Inferior parietal cortex (tissue), 1 donor: ENCODE data around the gene AFF1.

Source experiments
- DNase-seq: peaks from one replicate; pipeline ENCODE4 v3.0.0-alpha.2; 2016; ENCODE audit errors: extremely low spot score

Gene AFF1

GRCh38 chr4:86950831-86951525, 16.2 kb downstream of the AFF1 start:
- no peak for DNase-seq

DNA sequence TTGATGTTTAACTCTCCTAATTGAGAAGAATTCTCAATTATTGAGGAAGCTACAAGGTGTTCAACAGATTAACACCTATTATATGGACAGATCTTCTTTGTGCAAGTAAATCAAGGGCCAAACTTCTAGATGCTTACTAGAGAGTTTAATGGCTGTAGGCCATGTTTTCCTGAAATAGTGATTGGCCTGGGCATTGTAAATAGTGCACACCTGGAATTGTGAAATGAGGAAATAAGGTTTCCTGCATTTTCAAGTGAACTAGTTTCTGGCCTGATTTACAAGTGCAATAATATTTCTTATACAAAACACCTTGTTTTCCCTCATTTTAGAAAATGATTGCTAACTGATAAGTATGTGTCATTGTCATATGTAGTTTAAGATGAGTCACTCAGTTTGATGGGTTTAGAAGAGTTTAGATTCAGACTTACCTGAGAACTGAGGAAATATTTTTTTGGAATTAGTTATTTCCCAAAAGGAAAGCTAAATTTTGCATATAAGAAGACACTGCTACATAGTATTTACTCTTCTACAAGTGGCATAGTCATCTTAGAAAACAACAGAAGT, 21.2 kb downstream of the AFF1 start:
- no peak for DNase-seq

DNA sequence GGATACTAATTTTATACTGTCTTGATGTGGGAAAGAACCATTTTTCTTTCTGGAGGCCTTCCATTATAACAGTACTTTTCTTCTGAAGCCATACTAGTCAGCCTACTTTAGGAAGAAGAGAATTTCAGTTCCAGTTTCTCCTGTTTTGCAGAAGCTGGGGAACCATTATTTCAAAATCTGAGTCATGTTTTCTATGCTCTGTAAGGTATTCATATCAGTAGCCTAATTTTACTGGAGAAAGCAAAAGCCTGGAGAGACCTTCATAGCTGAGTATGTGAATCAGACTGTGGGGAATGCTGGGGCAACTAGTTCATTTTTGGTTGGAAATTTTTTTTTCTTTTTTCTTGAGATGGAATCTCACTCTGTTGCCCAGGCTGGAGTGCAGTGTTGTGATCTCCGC, 22.4 kb downstream of the AFF1 start:
- DNase-seq: no peak

DNA sequence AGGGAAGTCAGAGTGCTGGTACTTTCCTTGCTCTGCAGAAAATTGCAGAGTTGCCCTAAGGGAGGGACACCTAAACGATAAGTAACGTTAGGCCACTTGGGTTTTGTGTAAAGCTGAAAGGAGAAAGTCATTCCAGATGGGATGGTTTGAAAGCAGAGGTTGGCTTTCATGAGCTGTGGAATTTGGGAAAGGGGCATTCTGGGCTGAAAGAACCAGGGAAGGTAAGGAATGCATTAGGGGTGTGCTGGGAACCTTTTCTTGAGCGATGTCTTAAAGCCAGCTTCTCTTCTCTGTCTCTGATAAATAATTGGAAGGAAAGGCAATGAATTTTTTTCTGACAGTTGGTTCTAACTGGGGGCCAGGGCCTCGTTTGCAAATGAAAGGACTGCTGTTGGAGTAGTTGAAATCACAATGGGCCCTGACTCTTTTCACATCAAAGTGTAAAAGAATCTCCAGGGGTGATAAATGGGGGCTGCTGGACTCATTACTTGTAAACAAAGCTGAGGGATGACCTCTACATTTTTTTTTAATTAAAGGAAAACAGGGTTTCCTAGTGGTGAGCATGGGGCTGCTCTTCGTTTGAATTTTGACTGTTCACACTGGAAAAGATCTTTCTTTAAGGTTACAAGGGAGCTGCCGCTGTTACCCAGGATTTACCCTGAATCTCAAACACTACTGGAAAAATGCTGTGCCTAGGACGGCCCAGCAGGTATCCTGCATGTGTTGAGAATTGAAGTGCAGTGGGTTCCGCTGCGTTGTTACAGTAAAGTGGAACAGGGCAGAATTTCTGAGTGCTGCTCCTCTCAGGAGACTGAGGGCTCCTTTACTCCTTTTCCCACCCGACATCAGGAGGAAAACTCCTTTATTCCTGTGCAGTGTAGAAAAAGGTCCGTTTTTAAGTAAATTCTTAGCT, 25.0 kb downstream of the AFF1 start:
- no peak for DNase-seq

GRCh38 chr4:86960557-86960961, 25.7 kb downstream of the AFF1 start:
- no peak for DNase-seq

DNA sequence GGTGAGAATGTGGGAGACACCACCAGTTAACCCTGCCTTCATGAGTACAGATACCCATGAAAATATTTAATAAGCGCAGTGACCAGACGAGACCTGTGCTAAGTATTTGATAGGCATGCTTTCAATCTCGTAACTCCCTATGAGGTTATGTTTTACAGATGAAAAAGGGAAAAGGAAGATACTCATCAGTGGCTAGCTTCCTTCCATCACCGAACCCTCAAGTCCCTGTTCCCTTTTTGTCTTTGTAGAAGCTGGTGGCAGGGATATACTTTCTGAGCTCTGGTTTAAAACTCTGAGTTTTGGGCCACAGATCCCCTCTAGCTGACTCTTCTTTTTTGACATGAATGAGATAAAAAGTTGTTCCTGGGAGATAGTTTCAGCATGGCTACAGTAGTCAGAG, 26.3 kb downstream of the AFF1 start:
- no peak for DNase-seq

- no peak for DNase-seq
These were observed 26.9 kb downstream of the AFF1 start for GRCh38 chr4:86961605-86962295.

DNA sequence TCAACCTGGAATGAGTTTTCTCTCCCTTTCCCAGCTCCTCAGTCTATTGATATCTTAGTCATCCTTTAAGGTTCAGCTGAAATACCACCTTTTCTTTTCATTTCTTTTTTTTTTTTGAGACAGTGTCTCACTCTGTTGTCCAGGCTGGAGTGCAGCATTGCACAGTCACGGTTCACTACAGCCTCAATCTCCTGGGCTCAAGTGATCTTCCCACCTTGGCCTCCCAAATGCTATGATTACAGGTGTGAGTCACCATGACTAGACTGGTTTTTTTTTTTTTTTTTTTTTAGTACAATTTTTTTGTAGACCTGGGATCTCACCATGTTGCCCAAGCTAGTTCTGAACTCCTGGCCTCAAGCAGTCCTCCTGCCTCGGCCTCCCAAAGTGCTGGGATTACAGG, 28.9 kb downstream of the AFF1 start:
- no peak for DNase-seq

GRCh38 chr4:86965019-86965976, 30.5 kb downstream of the AFF1 start:
- DNase-seq: no peak

- DNase-seq: no peak
These were observed 32.3 kb downstream of the AFF1 start for GRCh38 chr4:86967073-86967472.

- DNase-seq: no peak
These were observed 33.0 kb downstream of the AFF1 start for GRCh38 chr4:86967798-86968197.

DNA sequence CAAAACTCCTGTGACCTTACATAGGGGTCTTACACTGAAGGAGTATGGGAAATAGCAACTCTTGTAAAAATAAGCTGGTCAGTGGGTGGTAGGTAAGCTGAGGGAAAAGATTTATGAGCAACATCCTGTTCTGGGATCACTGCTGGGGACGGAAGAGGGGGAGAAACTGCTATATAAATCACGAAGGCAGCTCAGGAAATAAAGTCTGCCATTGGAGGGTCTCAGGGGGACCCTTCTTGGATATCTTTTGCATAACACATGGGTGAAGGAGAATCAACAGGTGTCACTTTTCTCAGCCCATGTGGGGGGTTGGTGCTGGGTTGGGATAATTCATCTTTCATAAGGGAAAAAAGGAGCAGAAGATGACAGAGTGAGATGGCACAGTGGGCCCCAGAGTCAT, 33.7 kb downstream of the AFF1 start:
- DNase-seq: no peak

DNA sequence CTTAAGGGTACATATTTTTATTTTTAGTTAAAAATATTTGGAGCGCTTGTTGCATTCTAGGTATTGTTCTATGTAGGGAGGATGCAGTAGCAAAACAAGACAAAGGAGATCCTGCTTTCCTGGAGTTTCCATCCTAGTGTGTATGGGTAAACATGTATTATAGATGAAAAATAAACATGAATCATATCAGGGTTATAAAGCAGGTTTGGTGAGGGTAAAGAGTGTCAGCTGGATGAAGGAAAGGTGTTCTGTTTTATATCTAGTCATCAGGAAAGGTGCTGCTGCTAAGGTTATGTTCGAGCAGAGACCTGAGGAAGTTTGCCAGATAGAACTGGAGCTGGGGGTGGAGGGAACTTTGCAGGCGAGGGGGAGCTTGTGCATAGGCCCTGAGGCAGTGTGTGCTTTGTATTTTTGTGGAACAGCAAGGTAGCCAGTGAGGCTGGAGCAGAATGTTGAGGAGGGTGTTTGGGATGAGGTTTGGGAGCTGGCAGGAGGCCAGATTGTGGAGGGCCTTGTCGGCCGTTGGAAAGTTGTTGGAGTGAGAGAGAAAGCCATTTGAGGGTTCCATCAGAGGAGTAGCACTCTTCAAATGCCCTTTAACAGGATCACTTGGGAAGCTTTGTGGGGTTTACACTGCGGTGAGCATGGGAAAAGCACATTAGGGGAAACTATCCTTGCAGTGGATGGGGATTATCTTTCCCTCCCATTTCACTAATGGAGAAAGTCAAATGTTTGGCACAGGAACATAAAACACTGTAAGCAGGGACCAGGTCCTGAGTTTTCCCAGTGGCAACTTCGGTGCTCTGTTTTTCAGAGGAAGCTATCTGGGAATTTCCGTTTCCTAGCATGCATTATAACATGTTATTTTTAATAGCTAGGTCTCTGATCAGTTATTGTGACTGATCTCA, 35.9 kb downstream of the AFF1 start:
- no peak for DNase-seq

- no peak for DNase-seq
These were observed 36.5 kb downstream of the AFF1 start for GRCh38 chr4:86971355-86971683.

DNA sequence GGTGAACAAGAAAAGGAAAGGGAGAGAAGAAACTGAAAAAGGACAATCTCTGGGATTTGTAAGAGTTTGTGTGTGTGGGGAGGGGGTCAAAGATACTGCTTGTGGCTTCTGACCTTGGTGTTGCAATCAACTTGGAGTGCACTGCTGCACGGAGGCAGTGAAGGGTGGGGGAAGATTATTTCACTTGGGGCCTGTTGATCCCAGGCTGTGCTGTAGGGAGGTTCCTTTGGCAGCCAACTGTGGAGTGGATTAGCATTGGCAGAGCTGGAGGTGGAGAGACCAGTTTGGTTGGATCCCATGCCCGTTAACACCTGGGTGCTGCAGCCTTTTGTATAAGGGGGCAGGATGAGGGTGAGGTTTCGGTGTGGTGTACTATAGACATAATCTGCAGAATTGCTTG, 38.2 kb downstream of the AFF1 start:
- DNase-seq: no peak

GRCh38 chr4:86973668-86974067, 38.9 kb downstream of the AFF1 start:
- DNase-seq: no peak

DNA sequence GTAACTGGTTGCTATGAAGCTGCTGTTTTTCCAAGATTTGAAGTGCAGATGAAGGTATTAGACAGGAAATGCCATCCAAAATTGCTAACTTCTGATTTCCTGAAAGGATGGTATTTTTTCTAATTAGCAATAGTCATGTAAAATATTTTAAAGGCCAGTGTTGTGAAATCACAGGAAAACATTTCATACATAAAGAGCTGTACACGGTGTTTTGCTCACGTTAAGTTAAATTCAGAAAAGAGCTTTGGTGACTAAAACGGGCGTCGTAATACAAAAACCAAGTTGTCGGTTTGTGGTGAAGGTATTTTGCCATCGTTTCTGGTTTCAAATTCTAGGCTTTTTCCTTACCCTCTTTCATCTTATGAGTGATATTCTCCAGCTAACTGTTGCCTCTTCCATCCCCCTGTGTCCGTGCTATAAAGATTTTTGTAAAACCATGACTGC, 39.8 kb downstream of the AFF1 start:
- DNase-seq: no peak

GRCh38 chr4:86975927-86976326, 41.1 kb downstream of the AFF1 start:
- no peak for DNase-seq

DNA sequence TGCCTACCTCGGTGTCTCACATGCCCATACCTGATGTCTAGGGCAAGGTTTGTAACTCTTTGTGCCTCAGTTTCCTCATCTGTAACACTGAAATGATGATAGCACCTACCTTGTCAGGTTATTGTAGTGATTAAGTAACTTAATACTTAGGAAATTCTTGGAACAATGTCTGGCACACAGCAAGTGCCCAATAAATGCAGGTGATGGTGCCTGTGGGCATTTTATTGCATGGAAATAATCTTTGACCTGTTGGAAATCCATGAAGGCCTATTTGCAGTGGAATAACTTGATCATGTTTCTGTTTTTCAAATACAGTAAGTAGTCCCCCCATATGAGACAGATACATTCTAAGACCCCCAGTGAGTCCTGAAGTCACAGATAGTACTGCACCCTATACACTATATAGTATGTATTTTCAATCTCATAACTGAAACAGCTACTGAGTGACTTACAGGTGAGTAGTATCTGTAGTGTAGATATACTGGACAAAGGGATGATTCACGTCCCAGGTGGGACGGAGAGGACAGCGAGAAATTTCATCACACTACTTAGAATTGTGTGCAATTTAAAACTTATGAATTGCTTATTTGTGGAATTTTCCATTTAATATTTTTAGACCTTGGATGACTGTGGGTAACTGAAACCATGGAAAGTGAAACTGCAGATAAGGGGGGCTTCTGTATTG, 42.1 kb downstream of the AFF1 start:
- no peak for DNase-seq
